ENCODE measurements around the gene SCUBE3. TPM values are rescaled to one million over a fixed set of nuclear protein-coding genes. Genes with fewer than 3 reads are reported as not detected.

The SCUBE3 gene
- total and polyA plus RNA-seq, 9 of the 15 experiments (the other 6 are each of a cell fraction or from before 2014, with no cell fraction given) = 0.01 to 0.11 TPM; not detected in 7

DNA sequence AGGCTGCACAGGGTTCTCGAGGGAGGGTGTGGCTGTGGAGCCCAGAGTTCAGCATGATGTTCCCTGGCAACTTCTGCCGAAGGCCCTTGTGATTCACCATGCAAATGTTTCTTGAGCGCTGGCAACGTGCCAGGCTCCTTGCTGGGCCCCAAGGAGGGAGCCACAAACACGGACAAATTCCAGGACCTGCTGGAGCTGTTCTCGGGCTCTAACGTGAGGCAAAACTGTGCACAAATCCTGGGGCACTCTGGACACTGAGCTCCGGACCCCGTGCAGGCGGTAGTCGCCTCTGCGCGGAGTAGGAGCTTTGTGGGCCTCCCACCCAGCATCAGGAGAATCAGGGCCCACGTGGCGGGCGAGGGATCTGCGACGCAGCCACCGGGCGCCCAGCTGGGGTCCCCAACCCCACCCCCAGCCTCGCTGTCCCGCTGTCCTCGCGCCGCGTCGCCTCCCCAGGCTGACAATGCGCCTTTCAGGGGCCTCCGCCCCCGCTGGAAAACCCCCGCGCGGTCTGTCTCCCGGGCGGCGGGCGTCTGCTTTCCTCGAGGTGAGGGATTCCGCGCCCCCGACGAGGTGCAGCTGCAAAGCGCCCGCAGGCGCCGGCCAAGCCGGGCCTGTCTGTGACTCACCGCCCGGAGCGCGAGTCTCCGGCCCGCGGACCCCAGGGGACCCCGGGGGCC lies 31.7 kb upstream of the SCUBE3 start:
- BruUV-seq (replicated peaks) = no TSS peak
- no peaks in the 10 kb centered on the region for H3K36me3 ChIP-seq (ENCODE audit: control insufficient read depth, insufficient read depth, low read length)
- POLR2A ChIA-PET = interaction anchor here (0.6 kb wide), 1 partner anchor 75 kb away, joined by 3 read pairs; no protein-coding TSS in a partner anchor
- no peaks in the 10 kb centered on the region for H3K79me2 ChIP-seq (ENCODE audit: control insufficient read depth, insufficient read depth, low read length)
- peaks cover 10 to 37% of the 10 kb centered on the region in 2 experiments; a peak in 4 of 5 replicates for H3K4me1 ChIP-seq (replicated peaks in 1 of 2; ENCODE audit: control insufficient read depth in 2 of 2, insufficient read depth in 2 of 2, low read length in 2 of 2)
- H3K9me1 ChIP-seq (ENCODE audit: control insufficient read depth, insufficient read depth, low read length) = no peaks in the 10 kb centered on the region
- H3K4me3 ChIP-seq = no peak overlapping the region
- no peak overlapping the region for H2AFZ ChIP-seq (ENCODE audit: low read depth, low read length)
- no peaks in the 10 kb centered on the region for H3K9me3 ChIP-seq (replicated peaks; ENCODE audit: control insufficient read depth, insufficient read depth, low read depth, low read length)
- in situ Hi-C loops (cut with MboI) (no loop called here), intact Hi-C loops (cut with micrococcal nuclease) (no loop called here)
- no peak overlapping the region for H3K27ac ChIP-seq (ENCODE audit: extremely low read depth, low read depth, low read length)
- peak in 1 of 4 experiments; percentile 54 for DNase-seq (ENCODE audit: extremely low read depth in 1 of 4, low spot score in 3 of 4)
- peaks cover 3 to 5% of the 10 kb centered on the region in 2 experiments; a peak in 4 of 5 replicates for H3K27me3 ChIP-seq (ENCODE audit: control insufficient read depth in 2 of 2, insufficient read depth in 2 of 2, low read length in 2 of 2)
- no peaks in the 10 kb centered on the region for H4K20me1 ChIP-seq (replicated peaks; ENCODE audit: control insufficient read depth, insufficient read depth, low read length)
- H3K9ac ChIP-seq (ENCODE audit: insufficient read depth in 1 of 2, low read depth in 2 of 2, low read length in 2 of 2) = peak overlapping the region in 1 of 2 experiments; percentile 32; a peak in 1 of 4 replicates
- H3K4me2 ChIP-seq (ENCODE audit: insufficient read depth, low read length) = no peak overlapping the region; the same call in 1 of the 2 replicates
- WGBS (ENCODE audit: insufficient coverage, low coverage, missing lambda C conversion rate) = 72% methylated on average over 27 of the region's 55 CpGs
- peak; percentile 19 for FAIRE-seq
- CTCF ChIA-PET (ENCODE audit: low intra/inter-chr PET ratio) = interaction anchor here (0.6 kb wide), 1 partner anchor 681 kb away, joined by 5 read pairs; no protein-coding TSS in a partner anchor
- ATAC-seq = no peak
- TF ChIP-seq NFIC (IDR thresholded peaks at IDR 0.05) (peak; percentile 97), ZNF695 (CRISPR knock-in tag; IDR thresholded peaks at IDR 0.05) (no peak), CCAR2 (IDR thresholded peaks at IDR 0.05; ENCODE audit: low read depth, low read length) (no peak), EGR1 (conservative IDR thresholded peaks at IDR 0.05) (peak; percentile 26; the same call in 1 of the 2 replicates), ZKSCAN1 (IDR thresholded peaks at IDR 0.05; ENCODE audit: low read depth, low read length) (peak; percentile 94), ZBTB7A (IDR thresholded peaks at IDR 0.05; ENCODE audit: borderline replicate concordance, control insufficient read depth, low read depth, low read length) (peak; percentile 64; the same call in 1 of the 2 replicates), NFIX (CRISPR knock-in tag; IDR thresholded peaks at IDR 0.05; ENCODE audit: low read depth) (peak; percentile 82), ZNF707 (CRISPR knock-in tag; conservative IDR thresholded peaks at IDR 0.05) (no peak)
- TF ChIP-seq, protein P1, sequence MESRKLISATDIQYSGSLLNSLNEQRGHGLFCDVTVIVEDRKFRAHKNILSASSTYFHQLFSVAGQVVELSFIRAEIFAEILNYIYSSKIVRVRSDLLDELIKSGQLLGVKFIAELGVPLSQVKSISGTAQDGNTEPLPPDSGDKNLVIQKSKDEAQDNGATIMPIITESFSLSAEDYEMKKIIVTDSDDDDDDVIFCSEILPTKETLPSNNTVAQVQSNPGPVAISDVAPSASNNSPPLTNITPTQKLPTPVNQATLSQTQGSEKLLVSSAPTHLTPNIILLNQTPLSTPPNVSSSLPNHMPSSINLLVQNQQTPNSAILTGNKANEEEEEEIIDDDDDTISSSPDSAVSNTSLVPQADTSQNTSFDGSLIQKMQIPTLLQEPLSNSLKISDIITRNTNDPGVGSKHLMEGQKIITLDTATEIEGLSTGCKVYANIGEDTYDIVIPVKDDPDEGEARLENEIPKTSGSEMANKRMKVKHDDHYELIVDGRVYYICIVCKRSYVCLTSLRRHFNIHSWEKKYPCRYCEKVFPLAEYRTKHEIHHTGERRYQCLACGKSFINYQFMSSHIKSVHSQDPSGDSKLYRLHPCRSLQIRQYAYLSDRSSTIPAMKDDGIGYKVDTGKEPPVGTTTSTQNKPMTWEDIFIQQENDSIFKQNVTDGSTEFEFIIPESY (CRISPR knock-in tag; IDR thresholded peaks at IDR 0.05) = peak; percentile 92
